HG03108 (cell line): ENCODE data around the gene FRMD3.

ENCODE experiments used
- ATAC-seq: cut with Tn5 transposase; IDR thresholded peaks from one replicate; pipeline ENCODE4 v1.9.1; 2021; ENCODE audit warnings: moderate library complexity; ENCODE audit not compliant: unreplicated experiment

FRMD3 gene

GRCh38 chr9:83291196-83291595 lies 247.0 kb downstream of the FRMD3 start:
- no peak for ATAC-seq

- ATAC-seq = no peak
Observed at GRCh38 chr9:83290692-83291091, 247.5 kb downstream of the FRMD3 start.

GRCh38 chr9:83287021-83287420 lies 251.2 kb downstream of the FRMD3 start:
- ATAC-seq = no peak

GRCh38 chr9:83285445-83286225 lies 252.6 kb downstream of the FRMD3 start:
- ATAC-seq = no peak

DNA sequence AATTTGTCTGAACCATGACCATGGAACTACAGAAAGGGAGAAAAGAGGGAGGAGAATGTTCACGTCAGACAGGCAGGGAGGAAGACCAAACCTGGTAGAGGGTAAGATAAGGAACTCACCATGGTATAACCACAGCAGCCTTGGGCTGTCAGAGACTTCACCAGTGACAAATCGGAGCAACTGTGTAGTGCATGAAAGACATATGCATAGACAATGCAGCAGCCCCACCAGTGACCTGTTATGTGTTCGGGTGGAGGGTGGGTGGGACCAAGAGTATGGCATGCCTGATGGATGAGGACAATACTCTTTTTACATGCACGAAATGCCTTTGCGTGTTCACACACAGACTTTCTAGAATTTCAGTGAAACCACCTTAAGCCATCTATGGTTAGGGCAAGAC lies 253.5 kb downstream of the FRMD3 start:
- no peak for ATAC-seq

DNA sequence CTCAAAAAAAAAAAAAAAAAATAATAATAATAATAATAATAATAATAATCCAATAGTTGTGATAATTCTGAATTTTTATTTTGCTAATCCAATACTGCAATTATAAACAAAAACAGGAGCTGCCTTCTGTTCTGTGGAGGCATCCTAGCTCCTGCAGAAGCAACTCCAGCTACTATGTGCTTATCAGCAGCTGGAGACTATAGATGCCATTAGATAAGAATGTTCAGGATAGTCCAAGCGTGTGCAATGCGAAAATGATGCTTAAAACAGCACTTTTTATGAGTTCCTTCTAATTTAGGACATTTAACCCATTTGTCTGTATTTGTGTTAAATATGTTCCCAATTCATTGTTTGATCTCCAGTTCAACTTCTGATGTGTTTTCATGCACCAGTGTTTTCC lies 254.7 kb downstream of the FRMD3 start:
- ATAC-seq = no peak

DNA sequence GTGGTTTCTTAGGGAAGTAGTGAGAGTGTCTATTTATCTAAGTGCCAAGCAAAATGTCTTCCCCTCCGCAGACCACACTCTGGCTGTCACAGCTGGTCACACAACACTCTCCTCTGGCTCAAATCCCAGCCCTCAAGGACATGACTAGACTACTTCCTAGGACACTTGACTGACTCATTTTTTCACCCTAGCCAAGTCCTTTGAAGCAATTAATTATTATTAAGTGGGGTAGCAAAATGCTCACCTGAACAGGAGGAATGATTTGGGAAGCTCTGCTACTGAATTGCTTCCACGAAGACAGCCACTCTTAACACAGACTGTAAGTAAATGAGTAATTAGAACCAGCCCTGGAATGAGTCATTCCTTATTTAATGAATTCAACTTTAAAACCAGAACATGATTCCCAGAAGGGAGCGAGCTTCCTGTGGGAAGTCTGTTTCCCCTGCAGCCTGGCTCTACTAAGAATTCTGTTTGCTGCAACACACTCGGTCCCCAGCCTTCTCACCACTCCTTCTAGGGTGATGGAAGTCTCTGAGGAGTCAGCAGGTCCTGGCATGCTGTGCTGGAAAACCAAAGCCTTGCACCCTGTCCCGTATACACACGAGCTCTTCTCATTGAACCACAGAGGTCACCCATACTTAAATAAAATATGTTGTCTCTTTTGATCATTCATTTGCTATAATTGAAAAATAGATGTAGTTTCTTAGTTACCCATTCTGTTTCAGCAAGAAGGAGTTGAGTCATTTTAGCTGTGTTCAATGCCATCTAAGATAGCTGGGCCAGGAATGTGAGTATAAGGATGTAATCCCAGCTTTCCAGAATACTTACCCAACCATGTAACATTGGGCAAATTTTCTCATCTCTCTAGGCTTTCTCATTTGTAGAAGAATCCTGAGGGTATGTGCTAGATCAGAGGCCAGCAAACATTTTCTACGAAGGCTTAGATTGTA lies 256.6 kb downstream of the FRMD3 start:
- ATAC-seq = no peak

DNA sequence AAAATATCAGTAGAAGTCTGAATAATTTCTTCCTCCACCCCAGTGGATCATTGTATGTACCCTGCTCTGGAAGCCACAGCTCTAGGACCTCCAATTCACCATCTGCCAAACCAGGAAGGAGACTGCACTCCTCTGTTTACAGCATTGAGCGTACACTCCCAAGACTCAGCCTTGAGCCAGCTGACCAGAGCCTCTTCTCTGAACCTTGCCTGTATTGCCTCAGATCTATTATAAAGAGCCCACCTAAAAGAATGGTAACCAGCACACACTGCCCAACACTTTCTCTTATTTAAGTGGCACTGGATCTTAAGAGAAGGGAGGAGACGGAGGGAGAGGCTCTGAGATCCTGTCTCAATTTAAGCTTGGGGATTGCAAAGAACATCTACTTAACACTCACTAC lies 257.4 kb downstream of the FRMD3 start:
- no peak for ATAC-seq

DNA sequence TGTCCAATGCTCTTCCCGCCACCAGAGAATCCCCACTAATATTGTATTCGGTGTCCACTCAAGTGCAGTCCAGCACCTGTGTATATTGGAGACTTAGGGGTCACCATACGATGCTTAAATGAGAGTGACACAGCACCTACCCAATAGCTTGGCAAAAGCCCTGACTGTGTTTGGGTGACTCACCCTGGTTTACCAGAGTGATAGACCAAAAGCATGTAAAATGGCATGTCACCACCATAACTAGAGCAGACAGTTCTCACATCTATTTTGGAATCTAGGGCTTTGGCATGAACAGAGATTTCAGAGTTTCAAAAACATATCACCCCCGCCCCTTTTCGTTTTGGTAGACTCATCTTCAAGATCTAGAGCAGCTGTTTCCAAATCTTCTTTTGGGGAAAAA lies 257.9 kb downstream of the FRMD3 start:
- no peak for ATAC-seq

GRCh38 chr9:83274787-83275186 lies 263.4 kb downstream of the FRMD3 start:
- ATAC-seq = no peak

GRCh38 chr9:83271665-83272071 lies 266.5 kb downstream of the FRMD3 start:
- no peak for ATAC-seq

GRCh38 chr9:83270116-83270515 lies 268.1 kb downstream of the FRMD3 start:
- no peak for ATAC-seq

GRCh38 chr9:83267741-83268140 lies 270.5 kb downstream of the FRMD3 start:
- no peak for ATAC-seq

GRCh38 chr9:83266666-83267496 lies 271.3 kb downstream of the FRMD3 start:
- ATAC-seq = no peak

DNA sequence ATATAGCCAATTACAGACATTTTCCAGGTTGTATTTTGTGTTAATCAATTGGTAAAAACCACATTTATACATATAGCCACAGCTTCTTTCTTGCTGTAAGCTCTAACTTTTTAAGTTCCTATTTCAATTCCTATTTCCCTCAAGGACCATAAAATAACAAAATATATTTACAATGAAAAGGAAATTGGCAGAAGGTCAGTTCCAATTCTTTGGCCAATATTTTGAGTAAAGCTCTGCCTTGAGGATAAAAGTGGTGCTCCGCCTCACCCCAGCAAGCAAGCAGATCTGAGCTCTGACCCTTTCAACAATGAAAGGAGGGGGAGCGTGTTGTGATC lies 271.9 kb downstream of the FRMD3 start:
- no peak for ATAC-seq

DNA sequence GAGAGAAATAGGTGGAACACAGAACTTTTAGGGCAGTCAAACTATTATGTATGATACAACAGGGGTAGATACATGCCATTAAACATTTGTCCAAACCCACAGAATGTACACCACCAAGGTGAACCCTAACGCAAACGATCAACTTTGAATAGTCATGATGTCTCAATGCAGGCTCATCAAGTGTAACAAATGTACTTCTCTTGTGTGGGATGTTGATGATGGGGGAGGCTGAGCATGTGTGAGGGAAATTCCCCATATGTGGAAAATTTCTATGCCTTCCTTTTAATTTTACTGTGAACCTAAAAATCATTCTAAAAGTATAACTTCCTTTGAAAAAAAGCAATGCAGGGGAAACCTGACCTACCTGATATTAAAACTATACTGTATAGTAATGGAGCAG lies 273.9 kb downstream of the FRMD3 start:
- ATAC-seq = no peak

- no peak for ATAC-seq
Observed at GRCh38 chr9:83259558-83259957, 278.6 kb downstream of the FRMD3 start.

DNA sequence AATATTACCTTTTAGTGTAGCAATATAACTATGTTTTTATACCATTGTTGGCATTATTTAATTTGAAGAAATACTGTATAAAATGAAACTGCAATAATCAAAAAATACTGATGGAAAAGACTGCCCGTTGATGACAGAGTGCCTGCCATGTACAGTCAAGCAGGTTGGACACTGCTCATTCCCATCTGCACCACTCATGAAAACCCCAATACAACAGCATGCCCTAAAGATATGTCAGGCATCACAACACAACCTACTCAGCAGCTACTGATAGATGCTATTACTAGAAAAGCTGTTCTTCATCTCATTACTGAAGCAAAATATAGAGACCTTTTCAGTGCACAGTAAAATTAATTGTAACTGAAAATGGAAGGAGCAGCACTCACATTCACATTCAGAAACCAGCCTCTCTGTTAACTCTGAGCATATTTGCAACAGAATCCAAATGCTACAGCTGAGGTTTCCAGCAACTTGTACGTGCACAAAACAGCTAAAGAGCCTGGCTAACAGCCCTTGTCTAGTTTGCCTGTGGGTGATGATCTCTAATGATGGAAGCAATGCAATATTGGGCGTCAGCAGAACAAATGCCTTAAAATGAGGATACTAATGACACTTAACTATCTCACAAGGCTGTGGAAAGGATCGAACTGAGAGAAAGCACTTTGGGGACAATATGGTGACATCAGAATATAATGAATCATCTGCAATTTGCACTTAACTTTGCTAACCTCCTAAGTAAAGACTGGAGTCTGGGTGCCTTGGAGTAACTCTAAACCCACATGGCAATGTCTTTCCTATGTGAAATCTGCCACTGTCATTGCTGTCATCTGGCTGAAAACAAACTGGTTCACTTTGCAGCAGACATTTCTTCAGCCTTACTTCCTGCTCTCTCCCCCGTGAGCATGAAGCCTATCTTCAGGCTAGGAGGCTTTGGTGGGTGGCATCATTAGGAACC lies 280.0 kb downstream of the FRMD3 start:
- ATAC-seq = no peak

- no peak for ATAC-seq
Observed at GRCh38 chr9:83247732-83248131, 290.5 kb downstream of the FRMD3 start.

DNA sequence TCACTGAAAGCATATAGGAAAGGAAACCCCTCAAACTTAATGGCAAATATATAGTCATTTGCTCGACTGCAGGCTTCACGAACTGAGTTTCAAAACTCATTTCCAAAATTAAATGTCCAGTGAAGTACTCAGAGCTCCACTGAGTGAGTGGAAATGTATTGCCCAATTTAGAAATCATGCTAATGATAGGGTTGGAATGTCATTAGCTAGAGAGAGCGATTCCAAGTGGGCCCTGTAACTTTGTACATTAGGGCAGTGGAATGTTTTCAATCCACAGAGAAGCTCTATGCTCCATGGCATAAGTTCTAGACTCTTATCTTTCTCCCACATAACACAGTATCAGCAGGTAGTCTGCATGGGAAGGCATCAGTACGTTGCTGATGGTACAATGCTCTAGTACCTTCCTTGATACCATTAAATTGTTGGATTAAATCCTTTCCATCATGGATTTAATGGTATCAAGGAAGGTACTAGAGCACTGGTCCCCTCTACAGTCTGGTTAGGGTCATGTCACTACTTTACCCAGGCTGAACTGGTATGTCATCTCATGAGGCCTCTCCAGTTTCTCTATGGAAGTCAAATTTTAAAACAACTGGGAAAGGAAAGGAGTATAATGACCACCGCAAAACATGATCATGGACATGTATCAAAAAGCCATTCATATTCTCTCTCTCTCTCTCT lies 292.1 kb downstream of the FRMD3 start:
- ATAC-seq = no peak
